Head of caudate nucleus (tissue), 42 donors: ENCODE data around the gene C17orf67.

Source experiments
- DNase-seq, 42 donors: peaks; one replicate each; pipeline versions ENCODE4 v3.0.0 to v3.0.0-alpha.2; 2020 to 2021; ENCODE audit warnings: mixed read lengths in 7 of 42
- intact Hi-C: fragments of 100-400 bp; cut with DNase I; formaldehyde crosslinking; loops from one replicate; pipeline ENCODE4 v1.15.0; 2022

Gene C17orf67

GRCh38 chr17:56752263-56752836, 81.4 kb downstream of the C17orf67 start:
- intact Hi-C loops = no loop called here
- DNase-seq = no peak

- intact Hi-C loops = no loop called here
Measured at GRCh38 chr17:56751145-56751738, 82.5 kb downstream of the C17orf67 start.

GRCh38 chr17:56744721-56745120, 89.0 kb downstream of the C17orf67 start:
- intact Hi-C loops = no loop called here
- no peak for DNase-seq

More at GRCh38 chr17:56751145-56751738, 82.5 kb downstream of the C17orf67 start:
- DNase-seq = no peak

- intact Hi-C loops = no loop called here
Measured at GRCh38 chr17:56742601-56743000, 91.1 kb downstream of the C17orf67 start.

More at GRCh38 chr17:56742601-56743000, 91.1 kb downstream of the C17orf67 start:
- no peak for DNase-seq
